Fibroblast of the aortic adventitia (primary cell): Measurements from ENCODE around the gene KLHL2. TPM values are rescaled to one million over a fixed set of nuclear protein-coding genes. Genes with fewer than 3 reads are reported as not detected.

Source experiments
- DNase-seq: peaks from one replicate; pipeline ENCODE4 v3.0.0-alpha.2; 2010; ENCODE audit warnings: low read depth
- H3K4me3 ChIP-seq: 2 replicates; pipeline ENCODE4 v1.5.1; 2011; ENCODE audit warnings: low read depth, mild to moderate bottlenecking, control low read depth, low read length, moderate library complexity
- total RNA-seq: library from RNA; depleted of rRNA; stranded (reverse); fragments of >200 nt; gene quantifications from 2 replicates; pipeline ENCODE4 v1.2.3, GENCODE V29; 2012; ENCODE audit warnings: low replicate concordance
- TF ChIP-seq, protein P1 (sequence below): IDR thresholded peaks from 2 replicates; pipeline ENCODE4 v1.5.1; 2011; ENCODE audit warnings: mild to moderate bottlenecking, low read length, control low read depth, inconsistent platforms; ENCODE audit not compliant: insufficient read depth

KLHL2 gene
- total RNA-seq, 1 donor: 14.8 TPM

GRCh38 chr4:165343353-165344191 lies 136.2 kb downstream of the KLHL2 start:
- H3K4me3 ChIP-seq: no peak overlapping the region
- peak; percentile 20 for DNase-seq
- TF ChIP-seq, protein P1, sequence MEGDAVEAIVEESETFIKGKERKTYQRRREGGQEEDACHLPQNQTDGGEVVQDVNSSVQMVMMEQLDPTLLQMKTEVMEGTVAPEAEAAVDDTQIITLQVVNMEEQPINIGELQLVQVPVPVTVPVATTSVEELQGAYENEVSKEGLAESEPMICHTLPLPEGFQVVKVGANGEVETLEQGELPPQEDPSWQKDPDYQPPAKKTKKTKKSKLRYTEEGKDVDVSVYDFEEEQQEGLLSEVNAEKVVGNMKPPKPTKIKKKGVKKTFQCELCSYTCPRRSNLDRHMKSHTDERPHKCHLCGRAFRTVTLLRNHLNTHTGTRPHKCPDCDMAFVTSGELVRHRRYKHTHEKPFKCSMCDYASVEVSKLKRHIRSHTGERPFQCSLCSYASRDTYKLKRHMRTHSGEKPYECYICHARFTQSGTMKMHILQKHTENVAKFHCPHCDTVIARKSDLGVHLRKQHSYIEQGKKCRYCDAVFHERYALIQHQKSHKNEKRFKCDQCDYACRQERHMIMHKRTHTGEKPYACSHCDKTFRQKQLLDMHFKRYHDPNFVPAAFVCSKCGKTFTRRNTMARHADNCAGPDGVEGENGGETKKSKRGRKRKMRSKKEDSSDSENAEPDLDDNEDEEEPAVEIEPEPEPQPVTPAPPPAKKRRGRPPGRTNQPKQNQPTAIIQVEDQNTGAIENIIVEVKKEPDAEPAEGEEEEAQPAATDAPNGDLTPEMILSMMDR: peak; percentile 16

DNA sequence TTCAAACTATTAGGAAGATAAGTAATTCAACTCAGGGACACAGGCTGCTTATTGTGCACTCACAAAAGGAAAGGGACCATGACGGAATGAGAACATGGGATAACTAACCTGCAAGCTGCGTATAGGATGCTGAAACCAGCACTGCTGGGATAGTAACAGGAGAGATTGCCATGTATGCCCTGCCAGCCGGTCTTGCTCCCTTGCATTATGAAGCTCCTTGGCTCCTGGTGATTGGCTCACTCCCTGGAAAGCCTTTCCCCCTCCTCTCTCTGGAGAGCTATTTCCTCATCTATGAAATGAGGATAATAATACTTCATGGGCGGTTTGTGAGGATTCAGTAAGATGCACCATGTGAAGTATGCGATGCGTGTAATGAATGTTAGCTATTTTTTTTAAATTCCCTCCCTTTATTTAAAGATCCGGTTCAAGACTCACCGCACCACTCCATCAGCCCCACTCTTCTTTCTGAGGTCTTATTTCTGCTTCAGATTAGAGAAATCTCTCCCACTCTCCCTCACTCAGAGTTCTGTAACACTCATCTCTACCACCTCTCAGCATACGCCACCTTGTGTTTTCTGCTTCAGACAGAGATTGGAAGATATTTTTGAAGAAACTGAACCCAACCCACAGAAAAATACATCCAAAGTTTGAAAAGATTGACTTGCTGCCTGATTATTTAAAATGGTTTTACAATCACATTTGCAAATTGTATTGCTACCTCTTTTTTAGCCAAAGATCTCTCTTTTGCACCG lies 138.5 kb downstream of the KLHL2 start:
- TF ChIP-seq, protein P1: peak; percentile 40
- peak; percentile 46 for DNase-seq
- no peak overlapping the region for H3K4me3 ChIP-seq

DNA sequence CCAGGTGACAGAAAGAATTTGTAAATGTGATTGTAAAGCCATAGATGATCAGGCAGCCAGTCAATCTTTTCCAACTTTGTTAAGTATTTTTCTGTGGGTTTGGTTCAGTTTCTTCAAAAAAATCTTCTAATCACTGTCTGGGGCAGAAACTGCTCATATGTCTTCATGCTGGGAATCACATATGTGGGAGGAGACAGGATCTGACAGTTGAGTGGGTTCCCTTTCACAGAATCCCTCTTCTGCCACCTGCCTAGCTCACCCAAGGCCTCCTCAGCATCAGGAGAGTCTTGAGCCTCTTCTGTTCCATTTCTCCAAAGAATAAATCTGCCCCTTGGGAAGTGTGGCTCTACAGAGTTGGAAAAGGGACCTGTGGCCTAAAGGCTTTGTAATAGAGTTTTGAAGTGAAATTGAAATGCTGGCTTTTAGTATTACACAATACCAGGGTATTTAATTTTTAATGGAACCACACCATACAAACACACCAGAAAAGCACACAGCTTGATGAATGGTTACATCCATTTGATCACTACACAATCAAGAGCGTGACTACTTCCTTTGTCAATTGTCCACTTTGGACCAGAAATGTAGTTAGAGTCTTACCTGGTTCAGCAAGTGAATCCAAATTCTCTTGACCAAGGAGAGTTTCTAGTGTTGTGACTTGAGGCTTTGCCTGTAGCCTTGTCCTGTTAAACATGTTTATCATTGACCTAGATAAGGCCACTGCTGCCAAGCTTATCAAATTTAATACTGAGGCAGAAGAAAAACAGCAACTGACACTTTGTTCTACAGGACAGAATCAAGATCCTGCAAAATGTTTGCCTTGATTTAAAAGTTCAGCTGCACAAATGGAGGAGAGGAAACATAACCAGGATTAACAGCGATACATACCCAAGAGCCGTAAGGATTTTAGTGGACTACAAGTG lies 140.5 kb downstream of the KLHL2 start:
- DNase-seq: no peak
- no peak overlapping the region for H3K4me3 ChIP-seq
- TF ChIP-seq, protein P1: no peak

- TF ChIP-seq, protein P1: no peak
- no peak overlapping the region for H3K4me3 ChIP-seq
- DNase-seq: no peak
Measured at GRCh38 chr4:165351359-165352130, 144.2 kb downstream of the KLHL2 start.

DNA sequence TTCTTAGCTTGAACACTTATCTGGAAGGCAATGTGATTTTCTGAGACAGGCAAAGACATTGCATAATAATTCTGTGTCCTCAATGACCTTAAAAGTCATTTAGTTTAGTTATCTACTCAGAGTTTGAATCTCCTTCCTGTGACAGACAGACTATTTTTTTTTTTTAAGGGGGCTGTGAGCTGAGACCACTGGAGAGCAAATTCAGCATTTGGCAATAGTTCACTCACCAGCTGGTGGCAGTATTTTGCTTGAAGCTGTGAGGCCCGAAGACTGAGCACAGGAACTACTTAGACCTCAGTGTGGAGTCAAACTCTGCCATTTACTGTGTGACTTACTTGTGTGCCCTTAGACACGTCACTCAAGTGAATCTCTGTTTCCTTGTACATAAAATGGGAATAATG lies 148.5 kb downstream of the KLHL2 start:
- TF ChIP-seq, protein P1: peak; percentile 66
- H3K4me3 ChIP-seq: no peak overlapping the region
- DNase-seq: peak; percentile 72
